Muscle layer of colon (tissue), 2 donors: ENCODE measurements around the gene VPS18.

ENCODE experiments used
- H3K27ac ChIP-seq: one replicate; pipeline ENCODE4 v1.7.0; 2013; ENCODE audit warnings: low read depth, mild to moderate bottlenecking, low read length, moderate library complexity
- H3K27me3 ChIP-seq, 2 donors: one replicate each; pipeline ENCODE4 v1.7.0; 2013; ENCODE audit warnings: low read length in 2 of 2, mild to moderate bottlenecking in 2 of 2; ENCODE audit not compliant: insufficient read depth in 2 of 2, control insufficient read depth in 1 of 2
- H3K36me3 ChIP-seq: one replicate; pipeline ENCODE4 v1.7.0; 2013; ENCODE audit warnings: mild to moderate bottlenecking, low read length; ENCODE audit not compliant: insufficient read depth
- H3K4me1 ChIP-seq: one replicate; pipeline ENCODE4 v1.7.0; 2013; ENCODE audit warnings: mild to moderate bottlenecking, low read length; ENCODE audit not compliant: insufficient read depth
- H3K4me3 ChIP-seq, 2 donors: one replicate each; pipeline ENCODE4 v1.7.0; 2013; ENCODE audit warnings: low read length in 2 of 2, low read depth in 1 of 2, mild to moderate bottlenecking in 1 of 2, moderate library complexity in 1 of 2
- H3K9ac ChIP-seq: one replicate; pipeline ENCODE4 v1.7.0; 2013; ENCODE audit warnings: low read length
- H3K9me3 ChIP-seq: one replicate; pipeline ENCODE4 v1.7.0; 2013; ENCODE audit warnings: mild to moderate bottlenecking, low read length
- donor health status: abdominal sarcoma.
- donor health status: Adenocarcinoma of cecum.

The VPS18 gene

GRCh38 chr15:40871749-40872617, 22.3 kb upstream of the VPS18 start:
- Histone ChIP-seq H3K9ac (no peak overlapping the region), H3K4me1 (peaks cover 5% of the 10 kb centered on the region), H3K27ac (no peak overlapping the region)

DNA sequence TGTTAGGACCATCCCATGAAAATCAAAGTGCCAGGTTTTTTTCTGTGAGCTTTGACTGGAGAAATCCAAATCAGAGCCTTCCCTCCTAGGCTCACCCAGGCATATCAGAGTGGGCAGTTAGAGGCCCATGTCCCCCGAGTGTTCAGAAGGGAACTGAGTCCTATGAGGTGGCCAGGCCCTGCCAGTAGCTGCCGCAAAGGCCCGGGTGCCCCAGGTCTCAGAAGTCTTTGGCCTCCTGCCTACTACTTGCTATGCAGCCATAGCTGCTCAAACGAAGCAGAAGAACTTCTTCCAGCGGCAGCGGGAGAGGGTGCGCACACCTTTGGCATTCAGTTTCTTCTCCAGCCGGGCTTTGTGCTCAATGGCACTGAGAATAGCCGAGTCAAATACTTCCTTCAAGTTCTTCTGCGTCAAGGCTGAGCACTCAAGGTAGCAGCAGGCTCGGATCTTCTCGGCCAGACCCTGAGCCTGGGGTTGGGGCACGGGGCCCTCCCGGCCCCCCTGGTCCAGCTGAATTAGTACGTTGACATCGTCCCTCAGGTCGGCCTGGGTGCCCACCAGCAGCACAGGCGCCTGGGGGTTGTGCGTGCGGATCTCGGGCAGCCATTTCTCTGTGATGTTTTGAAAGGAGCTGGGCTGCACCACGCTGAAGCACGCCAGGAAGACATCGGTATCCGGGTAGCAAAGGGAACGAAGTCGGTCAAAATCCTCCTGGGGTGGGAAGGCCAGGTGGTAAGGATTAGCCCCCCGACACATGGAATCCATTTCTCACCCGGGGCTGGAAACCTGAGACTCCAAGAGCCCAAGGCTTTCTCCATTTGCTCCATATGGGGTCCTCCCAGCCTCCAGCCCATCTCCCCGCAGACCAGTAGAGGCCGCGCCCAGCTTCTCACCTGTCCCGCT, 21.2 kb upstream of the VPS18 start:
- H3K4me3 ChIP-seq = peak overlapping the region in 1 of 2 donors; percentile 38
- no peaks in the 10 kb centered on the region for H3K36me3 ChIP-seq

More at GRCh38 chr15:40871749-40872617, 22.3 kb upstream of the VPS18 start:
- Histone ChIP-seq H3K9me3 (no peaks in the 10 kb centered on the region), H3K27me3 (peaks cover 0 to 17% of the 10 kb centered on the region in 2 donors), H3K36me3 (no peaks in the 10 kb centered on the region), H3K4me3 (no peak overlapping the region)

DNA sequence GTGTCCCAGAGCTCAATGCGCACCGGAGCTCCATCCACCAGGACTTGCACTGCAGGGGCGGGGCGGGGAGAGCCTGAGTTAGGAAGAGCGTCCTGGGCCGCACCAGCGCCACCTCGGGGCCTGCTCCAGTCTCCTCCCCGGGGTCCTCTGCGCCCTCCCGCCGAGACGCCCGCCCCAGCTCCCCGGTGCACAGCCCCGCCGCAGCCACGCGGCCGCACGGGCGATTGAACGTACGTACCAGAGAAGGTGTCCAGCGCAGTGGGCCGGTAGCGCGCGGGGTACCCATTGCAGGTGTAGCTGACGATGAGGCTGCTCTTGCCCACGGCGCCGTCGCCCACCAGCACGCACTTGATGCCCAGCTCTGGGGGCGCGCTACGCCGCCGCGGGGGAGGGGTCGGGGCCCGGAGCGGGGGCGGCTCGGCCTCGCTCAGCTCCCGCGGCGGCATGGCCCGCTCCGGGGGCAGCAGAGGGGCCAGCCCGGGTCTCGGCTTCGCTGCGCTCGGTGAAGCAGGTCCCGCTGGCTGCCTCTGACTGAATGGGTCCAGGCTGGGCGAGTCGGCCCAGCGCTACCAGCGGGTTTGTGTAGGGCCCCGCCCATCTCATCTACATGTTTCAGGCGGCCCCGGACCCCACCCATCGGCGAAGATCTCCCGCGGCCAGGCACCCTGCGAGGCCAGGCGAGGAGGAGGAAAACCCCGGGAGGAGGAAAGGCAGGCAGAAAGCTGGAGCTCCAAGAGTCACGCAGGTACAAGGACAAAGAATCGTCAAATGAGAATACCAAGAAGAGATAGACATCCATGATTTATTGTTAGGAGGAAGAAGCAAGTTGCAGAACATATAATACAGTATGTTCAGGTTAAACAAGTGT, 20.3 kb upstream of the VPS18 start, which contains the start of gene RHOV:
Gene RHOV (minus strand): TSS at position 541 of the 868 bp plus-strand sequence. CDS start 95 bp downstream, at position 446.
- Histone ChIP-seq H3K4me1 (peaks cover 5% of the 10 kb centered on the region), H3K27ac (no peak within 1 kb of the TSS), H3K27me3 (peaks cover 0 to 17% of the 10 kb centered on the region in 2 donors), H3K9me3 (no peaks in the 10 kb centered on the region), H3K4me3 (peak within 1 kb of the TSS; percentile 38 to 62), H3K9ac (no peak within 1 kb of the TSS), H3K36me3 (no peaks in the 10 kb centered on the region)

More for the DNA sequence above, 21.2 kb upstream of the VPS18 start:
- no peak overlapping the region for H3K9ac ChIP-seq
- H3K27ac ChIP-seq = no peak overlapping the region
- H3K27me3 ChIP-seq = peaks cover 0 to 17% of the 10 kb centered on the region in 2 donors
- no peaks in the 10 kb centered on the region for H3K9me3 ChIP-seq
- H3K4me1 ChIP-seq = peaks cover 5% of the 10 kb centered on the region

GRCh38 chr15:40875991-40876730, 18.1 kb upstream of the VPS18 start:
- no peak overlapping the region for H3K9ac ChIP-seq
- H3K36me3 ChIP-seq = no peaks in the 10 kb centered on the region
- peaks cover 0 to 17% of the 10 kb centered on the region in 2 donors for H3K27me3 ChIP-seq
- peaks cover 5% of the 10 kb centered on the region for H3K4me1 ChIP-seq
- no peaks in the 10 kb centered on the region for H3K9me3 ChIP-seq
- no peak overlapping the region for H3K4me3 ChIP-seq
- no peak overlapping the region for H3K27ac ChIP-seq

DNA sequence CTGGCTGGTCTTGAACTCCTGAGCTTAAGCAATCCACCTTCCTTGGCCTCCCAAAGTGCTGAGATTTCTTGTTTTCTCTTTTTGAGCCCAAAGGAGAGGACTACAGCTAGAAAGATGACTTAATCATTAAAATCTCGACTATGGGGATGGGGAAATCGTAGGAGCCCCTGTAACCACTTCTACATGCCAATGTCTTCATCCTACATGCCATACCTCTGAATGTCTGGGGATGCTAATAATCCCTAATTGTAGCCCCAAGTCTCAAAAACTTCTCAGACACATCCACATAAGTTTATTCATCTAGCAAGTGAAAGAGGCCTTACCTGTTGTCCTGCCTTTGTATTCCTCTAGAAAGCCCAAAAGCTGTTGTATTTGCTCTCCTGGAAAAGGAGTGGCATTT, 16.6 kb upstream of the VPS18 start:
- Histone ChIP-seq H3K27ac (no peak overlapping the region), H3K9ac (no peak overlapping the region), H3K36me3 (no peaks in the 10 kb centered on the region), H3K27me3 (peaks cover 0 to 13% of the 10 kb centered on the region in 2 donors), H3K4me3 (no peak overlapping the region), H3K4me1 (peaks cover 5% of the 10 kb centered on the region), H3K9me3 (no peaks in the 10 kb centered on the region)

DNA sequence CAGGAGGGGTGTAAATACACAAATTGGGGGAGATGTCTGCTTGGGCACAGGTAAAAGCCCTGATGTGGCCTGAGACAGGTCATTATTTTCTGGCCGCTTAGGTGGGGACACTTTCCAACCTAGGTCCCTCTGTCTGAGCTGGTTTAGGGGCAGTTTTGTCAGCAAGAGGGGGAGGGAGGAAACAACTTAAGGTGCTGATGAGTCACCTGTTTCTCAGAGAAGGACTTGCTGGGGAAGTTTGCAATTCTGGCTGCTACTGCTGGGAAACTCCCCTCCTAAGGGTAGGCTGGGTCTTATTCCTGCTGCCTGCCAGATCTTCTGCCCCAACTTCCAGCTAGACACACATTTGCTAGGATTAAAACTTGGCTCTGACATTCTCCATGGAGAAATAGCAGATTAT, 15.5 kb upstream of the VPS18 start:
- Histone ChIP-seq H3K36me3 (no peaks in the 10 kb centered on the region), H3K27me3 (peaks cover 0 to 2% of the 10 kb centered on the region in 2 donors)

GRCh38 chr15:40879609-40880008, 14.6 kb upstream of the VPS18 start:
- Histone ChIP-seq H3K27me3 (no peaks in the 10 kb centered on the region), H3K9me3 (no peaks in the 10 kb centered on the region), H3K27ac (no peak overlapping the region), H3K4me3 (no peak overlapping the region), H3K4me1 (no peaks in the 10 kb centered on the region), H3K36me3 (no peaks in the 10 kb centered on the region), H3K9ac (no peak overlapping the region)

More for the DNA sequence above, 15.5 kb upstream of the VPS18 start:
- Histone ChIP-seq H3K9me3 (no peaks in the 10 kb centered on the region), H3K4me1 (peaks cover 5% of the 10 kb centered on the region), H3K27ac (no peak overlapping the region), H3K9ac (no peak overlapping the region), H3K4me3 (no peak overlapping the region)

- Histone ChIP-seq H3K9ac (no peak overlapping the region), H3K9me3 (no peaks in the 10 kb centered on the region), H3K27me3 (no peaks in the 10 kb centered on the region), H3K36me3 (no peaks in the 10 kb centered on the region), H3K4me3 (no peak overlapping the region), H3K27ac (no peak overlapping the region), H3K4me1 (no peaks in the 10 kb centered on the region)
Measured at GRCh38 chr15:40881351-40881750, 12.9 kb upstream of the VPS18 start.

GRCh38 chr15:40886586-40886985, 7.7 kb upstream of the VPS18 start:
- no peak overlapping the region for H3K27ac ChIP-seq
- no peaks in the 10 kb centered on the region for H3K4me1 ChIP-seq
- no peaks in the 10 kb centered on the region for H3K9me3 ChIP-seq
- no peak overlapping the region for H3K9ac ChIP-seq
- H3K4me3 ChIP-seq = no peak overlapping the region
- H3K36me3 ChIP-seq = no peaks in the 10 kb centered on the region
- H3K27me3 ChIP-seq = no peaks in the 10 kb centered on the region

DNA sequence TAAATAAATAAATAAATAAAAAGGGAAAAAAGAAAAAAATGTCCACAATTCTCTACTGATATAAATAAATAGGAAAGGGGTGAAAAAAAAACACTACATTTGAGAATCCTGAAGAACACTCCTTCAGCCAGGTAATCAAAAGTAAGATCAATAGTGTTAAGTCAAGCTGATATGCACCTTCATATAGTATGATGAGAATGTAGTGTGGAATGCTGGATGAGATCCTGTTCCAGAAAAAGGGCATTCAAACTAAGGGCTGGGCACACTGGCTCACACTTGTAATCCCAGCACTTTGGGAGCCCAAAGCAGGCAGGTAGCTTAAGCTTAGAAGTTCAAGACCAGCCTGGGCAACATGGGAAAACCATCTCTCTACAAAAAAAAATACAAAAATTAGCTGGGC, 5.1 kb upstream of the VPS18 start:
- Histone ChIP-seq H3K36me3 (no peaks in the 10 kb centered on the region), H3K27me3 (no peaks in the 10 kb centered on the region), H3K4me1 (peaks cover 8% of the 10 kb centered on the region), H3K27ac (no peak overlapping the region), H3K9ac (no peak overlapping the region), H3K4me3 (no peak overlapping the region), H3K9me3 (no peaks in the 10 kb centered on the region)
